Lung microvascular endothelial cell (primary cell): ENCODE data around the gene CASP4. TPM values are rescaled to one million over a fixed set of nuclear protein-coding genes. Genes with fewer than 3 reads are reported as not detected.
A peak's percentile ranks its signal among the peaks of the same experiment; 100 is the strongest.
"Not testable (repeated sequence)": the region's sequence is repeated elsewhere in the genome, so short reads cannot be mapped to it uniquely, and the experiment has no call there.

Experiments used
- DNase-seq, 2 donors: peaks; one replicate each; pipeline versions ENCODE4 v3.0.0 to v3.0.0-alpha.2; 2010; ENCODE audit warnings: low read depth in 2 of 2
- total RNA-seq: library from RNA; depleted of rRNA; stranded (reverse); fragments of >200 nt; gene quantifications from 2 replicates; pipeline ENCODE4 v1.2.1, GENCODE V29; 2014

The CASP4 gene
- total RNA-seq, 1 donor from 2014 or later: 200 TPM

GRCh38 chr11:104957280-104957679, 11.1 kb downstream of the CASP4 start:
- no peak for DNase-seq

DNA sequence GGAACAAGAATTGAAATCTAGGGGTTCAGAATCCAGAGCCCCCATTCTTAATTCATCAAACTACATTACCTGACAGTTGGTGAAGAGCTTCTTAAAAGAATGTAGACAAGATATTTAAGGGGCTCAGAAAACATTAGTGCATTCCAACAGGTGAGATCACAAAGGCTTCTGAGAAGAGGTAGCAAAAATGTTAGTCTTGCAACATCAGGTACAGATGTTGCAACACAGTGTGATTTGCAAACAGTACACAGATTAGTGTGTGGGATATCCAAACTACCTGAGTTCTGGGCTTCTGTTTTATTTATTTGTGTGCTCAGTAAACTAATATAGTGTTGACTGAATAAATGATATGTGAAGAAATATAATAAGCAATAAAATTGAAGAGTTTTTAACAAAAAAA, 11.8 kb downstream of the CASP4 start:
- DNase-seq: no peak

DNA sequence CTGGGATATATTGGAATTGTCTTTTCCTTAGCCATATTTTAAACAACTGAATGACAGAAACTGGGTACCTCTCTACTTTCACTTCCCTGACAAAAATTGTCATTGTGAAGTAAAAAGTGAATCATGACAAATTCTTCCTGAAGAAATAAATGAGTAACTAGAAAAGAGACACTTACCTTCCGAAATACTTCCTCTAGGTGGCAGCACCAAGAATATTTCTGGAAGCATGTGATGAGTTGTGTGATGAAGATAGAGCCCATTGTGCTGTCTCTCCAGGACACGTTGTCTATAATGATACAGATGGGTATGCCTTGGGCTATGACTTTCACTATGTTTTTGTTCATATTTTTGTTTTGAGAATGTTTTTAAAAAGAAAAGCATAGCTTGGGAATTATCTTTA, 21.5 kb downstream of the CASP4 start:
- peak; percentile 74 to 81 for DNase-seq

- DNase-seq: no peak
Observed at GRCh38 chr11:104944076-104944475, 24.3 kb downstream of the CASP4 start.

DNA sequence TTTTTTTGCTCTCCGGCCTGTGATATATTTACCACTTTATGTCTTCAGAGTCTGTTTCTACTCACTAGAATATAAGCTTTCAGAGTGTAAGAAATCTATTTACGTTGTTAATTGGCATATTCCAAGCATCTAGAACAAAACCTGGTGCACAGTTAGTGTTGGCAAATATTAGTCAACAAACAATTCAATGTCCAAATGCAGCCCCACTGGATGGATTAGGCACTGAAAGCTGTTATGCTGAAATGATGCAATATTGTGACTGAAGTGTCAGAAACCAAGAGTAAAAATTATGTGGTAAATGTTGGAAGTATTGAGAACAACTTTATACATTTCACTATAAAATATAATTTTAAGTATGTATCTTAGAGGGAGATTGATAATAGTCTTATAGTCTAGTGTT, 24.8 kb downstream of the CASP4 start:
- no peak for DNase-seq

- peak in 1 of 2 donors; percentile 10 for DNase-seq
Observed at GRCh38 chr11:104934594-104934993, 33.8 kb downstream of the CASP4 start.

DNA sequence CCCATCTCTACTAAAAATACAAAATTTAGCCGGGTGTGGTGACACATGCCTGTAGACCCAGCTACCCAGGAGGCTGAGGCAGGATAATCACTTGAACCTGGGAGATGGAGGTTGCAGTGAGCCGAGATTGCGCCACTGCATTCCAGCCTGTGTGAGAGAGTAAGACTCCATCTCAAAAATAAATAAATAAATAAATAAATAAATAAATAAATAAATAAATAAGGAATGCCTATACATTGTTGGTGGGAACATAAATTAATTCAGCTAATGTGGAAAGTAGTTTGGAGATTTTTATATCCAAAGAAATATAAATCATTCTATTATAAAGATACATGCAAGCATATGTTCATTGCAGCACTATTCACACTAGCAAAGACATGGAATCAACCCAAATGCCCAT, 34.3 kb downstream of the CASP4 start:
- not testable (repeated sequence) for DNase-seq

DNA sequence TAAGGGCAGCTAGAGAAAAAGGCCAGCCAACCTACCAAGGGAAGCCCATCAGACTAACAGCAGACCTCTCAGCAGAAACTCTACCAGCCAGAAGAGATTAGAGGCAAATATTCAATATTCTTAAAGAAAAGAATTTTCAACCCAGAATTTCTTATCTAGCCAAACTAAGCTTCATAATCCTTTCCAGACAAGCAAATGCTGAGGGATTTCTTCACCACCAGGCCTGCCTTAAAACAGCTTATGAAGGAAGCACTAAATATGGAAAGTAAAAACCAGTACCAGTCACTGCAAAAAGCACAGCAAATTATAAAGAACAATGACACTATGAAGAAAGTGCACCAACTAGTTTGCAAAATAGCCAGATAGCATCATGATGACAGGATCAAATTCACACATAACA, 39.6 kb downstream of the CASP4 start:
- no peak for DNase-seq

GRCh38 chr11:104926771-104927611, 41.4 kb downstream of the CASP4 start:
- DNase-seq: peak in 1 of 2 donors; percentile 88

GRCh38 chr11:104925850-104926249, 42.5 kb downstream of the CASP4 start:
- DNase-seq: no peak

- DNase-seq: peak; percentile 87 to 95
Observed at GRCh38 chr11:104918113-104918824, 50.1 kb downstream of the CASP4 start.

DNA sequence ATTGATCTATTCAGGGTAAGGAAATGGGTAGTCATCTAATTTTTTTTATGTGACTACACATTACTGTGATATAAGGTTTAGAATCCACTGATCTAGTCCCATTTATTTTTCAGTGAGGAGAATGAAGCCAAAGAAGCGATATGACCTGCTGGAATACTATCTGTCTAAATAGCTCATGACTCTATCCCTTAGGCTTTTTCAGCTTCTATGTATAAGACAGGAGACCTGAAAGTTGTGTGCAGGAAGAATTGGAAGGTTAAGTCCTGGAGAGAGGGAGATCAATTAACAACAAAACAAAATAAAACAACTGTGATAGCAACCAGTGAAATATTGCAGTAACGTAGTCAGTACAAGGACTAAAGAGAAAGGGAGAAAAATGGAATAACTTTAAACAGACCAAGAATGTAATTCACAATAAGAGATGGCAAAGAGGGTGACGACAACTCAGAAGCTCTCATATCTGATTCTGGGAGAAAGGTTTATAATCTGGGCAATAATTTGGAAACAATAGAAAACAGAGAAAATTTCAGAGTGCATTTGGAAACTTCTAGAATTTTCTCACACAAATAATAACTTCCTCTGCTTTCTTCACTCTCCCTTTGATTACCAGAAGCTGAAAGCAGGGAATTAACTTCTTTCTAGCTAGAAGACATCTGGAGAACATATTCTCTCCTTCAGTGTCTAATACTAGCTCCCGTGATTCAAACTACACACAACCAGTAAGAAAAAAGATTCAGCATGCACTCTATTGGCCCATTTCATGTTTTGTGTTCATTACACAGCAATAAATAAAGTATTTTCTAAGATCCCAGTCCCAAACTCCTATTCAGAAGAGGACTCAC, 50.9 kb downstream of the CASP4 start:
- peak in 1 of 2 donors; percentile 26 for DNase-seq

GRCh38 chr11:104916442-104916841, 51.9 kb downstream of the CASP4 start:
- peak; percentile 63 to 79 for DNase-seq

DNA sequence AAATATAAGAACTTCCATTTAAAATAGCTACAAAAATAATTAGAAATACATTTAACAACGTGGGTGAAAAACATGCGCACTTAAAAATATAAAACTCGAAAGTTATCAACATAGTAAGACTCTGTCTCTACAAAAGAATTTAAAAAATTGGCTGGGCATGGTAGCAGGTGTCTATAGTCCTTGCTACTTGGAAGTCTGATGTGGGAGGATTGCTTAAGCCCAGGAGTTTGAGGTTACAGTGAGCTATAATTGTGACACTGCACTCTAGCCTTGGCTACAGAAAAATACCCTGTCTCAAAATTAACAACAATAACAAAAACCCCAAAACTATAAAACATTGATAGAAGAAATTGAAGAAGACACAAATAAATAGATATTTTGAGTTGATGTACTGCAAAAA, 56.3 kb downstream of the CASP4 start:
- DNase-seq: no peak

DNA sequence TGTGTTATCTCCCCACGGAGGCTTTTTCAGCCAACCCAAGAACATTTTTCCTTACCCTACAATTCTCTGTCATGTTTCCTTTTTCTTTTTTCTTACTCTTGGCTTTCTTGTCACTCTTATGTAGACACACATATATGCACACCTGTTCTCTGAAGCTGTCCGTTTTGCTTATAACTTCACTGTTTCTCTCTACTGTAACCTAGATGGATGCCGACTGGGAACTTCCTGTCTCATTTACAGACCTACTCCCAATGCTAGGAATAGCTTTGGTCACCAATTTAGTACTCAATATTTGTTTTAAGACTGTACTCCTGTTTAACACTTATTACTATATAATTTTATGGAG, 60.2 kb downstream of the CASP4 start:
- DNase-seq: no peak

DNA sequence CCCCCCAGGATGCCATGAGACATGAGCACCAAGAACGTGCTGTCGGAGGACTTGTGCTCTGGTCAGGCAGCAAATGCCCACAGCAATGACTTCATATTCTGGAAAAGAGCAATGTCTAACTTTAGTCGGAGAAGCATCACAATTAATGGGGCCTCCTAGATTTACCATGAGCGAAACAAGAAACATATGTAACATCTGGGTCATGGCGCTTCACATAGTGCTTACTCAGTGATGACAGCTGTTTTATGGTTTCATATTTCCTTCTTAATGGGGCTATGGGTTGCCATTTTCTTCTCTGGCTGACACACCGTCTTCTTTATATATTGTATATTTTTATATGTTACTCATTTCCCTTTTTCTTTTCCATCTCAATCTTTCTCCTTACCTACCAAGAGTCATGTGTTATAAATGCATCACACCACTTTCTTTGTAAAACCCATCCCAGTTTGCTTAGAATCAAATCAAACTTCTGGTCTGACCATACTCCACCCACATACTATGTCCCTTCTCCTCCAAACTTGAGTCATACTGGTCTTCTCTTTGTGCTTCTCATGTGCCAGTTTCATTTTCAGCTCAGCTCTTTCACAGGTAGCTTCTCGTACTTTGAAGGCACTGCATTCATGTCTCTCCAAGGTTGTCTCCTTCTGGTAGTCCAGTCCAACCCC, 60.7 kb downstream of the CASP4 start:
- no peak for DNase-seq

DNA sequence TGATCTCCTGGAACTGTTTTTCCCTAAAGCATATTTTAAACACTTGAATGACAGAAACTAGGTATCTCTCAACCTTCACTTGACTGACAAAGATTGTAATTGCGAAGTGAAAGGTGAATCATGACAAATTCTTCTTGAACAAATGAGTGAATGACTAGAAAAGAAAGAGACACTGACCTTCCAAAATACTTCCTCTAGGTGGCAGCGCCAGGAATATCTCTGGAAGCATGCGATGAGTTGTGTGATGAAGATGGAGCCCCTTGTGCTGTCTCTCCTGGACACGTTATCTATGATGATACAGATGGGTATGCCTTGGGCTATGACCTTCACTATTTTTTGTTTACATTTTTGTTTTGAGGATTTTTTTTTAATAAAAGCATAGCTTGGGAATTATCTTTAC, 63.1 kb downstream of the CASP4 start:
- DNase-seq: no peak

DNA sequence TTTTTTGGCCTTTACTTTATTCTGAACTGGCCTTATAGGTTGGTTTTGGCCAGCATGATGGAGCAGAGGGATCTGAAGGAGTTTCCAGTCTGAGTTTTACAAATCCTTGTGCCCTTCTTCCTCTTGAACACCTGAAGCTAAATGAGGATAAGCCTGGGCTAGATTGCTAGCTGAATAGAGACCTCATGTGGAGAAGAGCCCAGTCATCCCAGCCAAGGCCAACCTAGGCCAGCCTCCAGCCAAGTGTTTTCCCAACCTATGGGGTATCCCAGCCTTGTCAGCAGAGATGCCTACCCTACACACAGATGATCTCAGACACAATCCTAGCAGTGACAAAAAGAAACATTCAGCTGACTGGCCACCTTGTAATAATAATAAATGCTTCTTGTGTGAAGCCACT, 69.1 kb downstream of the CASP4 start:
- peak in 1 of 2 donors; percentile 68 for DNase-seq

DNA sequence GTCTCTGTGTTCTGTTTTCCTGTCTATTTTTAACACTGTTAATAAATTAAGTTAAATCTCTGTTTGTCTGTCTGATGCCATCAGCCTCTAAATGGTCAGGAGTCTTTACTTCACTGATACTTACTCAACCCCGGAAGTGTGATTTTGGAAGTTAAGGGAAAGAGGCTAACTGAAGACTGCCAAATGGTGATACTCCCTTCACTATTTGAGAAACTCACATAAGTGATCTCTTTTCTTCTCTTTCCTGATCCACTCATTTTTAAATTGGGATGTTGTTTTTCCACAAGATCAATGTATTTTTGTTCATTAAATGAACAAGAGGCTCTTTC, 69.7 kb downstream of the CASP4 start:
- DNase-seq: no peak

GRCh38 chr11:104897891-104898684, 70.3 kb downstream of the CASP4 start, which contains the start of gene CASP12:
TSS of gene CASP12 (minus strand) at chr11:104898460.
- peak; percentile 86 to 98 for DNase-seq

- peak; percentile 29 to 45 for DNase-seq
Observed at GRCh38 chr11:104895634-104896033, 72.7 kb downstream of the CASP4 start.
